Tibial nerve (tissue), 4 donors: ENCODE results near the gene ZKSCAN7. TPM values are rescaled to one million over a fixed set of nuclear protein-coding genes. Genes with fewer than 3 reads are reported as not detected.

ENCODE experiments used
- DNase-seq, 2 donors: peaks; one replicate each; pipeline ENCODE4 v3.0.0-alpha.2; 2019; ENCODE audit warnings: low spot score in 2 of 2
- H3K27ac ChIP-seq, 4 donors: fragments of 200-600 bp; sonication (generic) in 3 of 4; one replicate each; pipeline ENCODE4 v1.5.1; 2017 to 2019; ENCODE audit warnings: mild to moderate bottlenecking in 1 of 4
- H3K27me3 ChIP-seq, 2 donors: fragments of 200-600 bp; sonication (generic) in 1 of 2; one replicate each; pipeline versions ENCODE4 v1.5.1 to v1.6.0; 2017 to 2019
- H3K36me3 ChIP-seq, 3 donors: fragments of 200-600 bp; sonication (generic); one replicate each; pipeline ENCODE4 v1.5.1; 2018 to 2019
- H3K4me1 ChIP-seq, 4 donors: fragments of 200-600 bp; sonication (generic) in 3 of 4; one replicate each; pipeline ENCODE4 v1.5.1; 2017 to 2019
- H3K4me3 ChIP-seq, 4 donors: fragments of 200-600 bp; sonication (generic) in 3 of 4; one replicate each; pipeline ENCODE4 v1.5.1; 2017 to 2019; ENCODE audit warnings: mild to moderate bottlenecking in 1 of 4, moderate library complexity in 1 of 4
- H3K9me3 ChIP-seq, 4 donors: fragments of 200-600 bp; sonication (generic) in 3 of 4; one replicate each; pipeline ENCODE4 v1.5.1; 2017 to 2019
- CTCF ChIP-seq, 5 experiments: fragments of 200-600 bp in 3 of 5; fragments of 450-650 bp in 2 of 5; sonication (generic) in 3 of 5; IDR thresholded peaks; one replicate each; pipeline ENCODE4 v1.5.1; 2016 to 2019; ENCODE audit warnings: antibody characterized with exemption in 5 of 5, mild to moderate bottlenecking in 3 of 5, moderate library complexity in 2 of 5
- EP300 ChIP-seq, 2 donors: sonication (generic); formaldehyde crosslinking; IDR thresholded peaks; one replicate each; pipeline ENCODE4 v1.6.1; 2017; ENCODE audit warnings: antibody characterized with exemption in 2 of 2, mild to moderate bottlenecking in 1 of 2
- POLR2A ChIP-seq, 2 donors: fragments of 450-650 bp; IDR thresholded peaks; one replicate each; pipeline ENCODE4 v1.6.1; 2017; ENCODE audit warnings: antibody characterized with exemption in 2 of 2, mild to moderate bottlenecking in 2 of 2, moderate library complexity in 2 of 2
- WGBS, 2 donors: methylation state at CpG; one replicate each; pipeline ENCODE4 v1.1.5; 2018; 5-methylcytosine and 5-hydroxymethylcytosine counted together
- total RNA-seq, 4 donors: library from RNA; depleted of rRNA; stranded (reverse); fragments of >200 nt; gene quantifications; one replicate each; pipeline ENCODE4 v1.1.0, GENCODE V29; 2016

Gene ZKSCAN7
- total RNA-seq, result 10 to 100 TPM in 3 of 4 donors, 1 to 10 TPM in 1; 6.5 to 11.1 (median 10.3) TPM

- H3K4me3 ChIP-seq, result peak within 1 kb of the TSS; percentile 42 to 76 (median 70)
- peak within 1 kb of the TSS; percentile 53 to 82 (median 60) for H3K27ac ChIP-seq
- no peaks in the 10 kb centered on the region for H3K9me3 ChIP-seq
- TF ChIP-seq POLR2A (IDR thresholded peaks at IDR 0.05) (no peak), CTCF (IDR thresholded peaks at IDR 0.05) (peak in 1 of 5 experiments; percentile 12), EP300 (IDR thresholded peaks at IDR 0.05) (peak in 1 of 2 donors; percentile 35)
- peak in 1 of 2 donors; percentile 14 for DNase-seq
- peaks cover 0 to 18% (median 8%) of the 10 kb centered on the region in 4 donors for H3K4me1 ChIP-seq
- peaks cover 0 to 34% (median 0%) of the 10 kb centered on the region in 3 donors for H3K36me3 ChIP-seq
- 10 to 11% methylated on average over 34 to 46 of the region's 68 CpGs for WGBS, 2 donors
- peaks cover 0 to 24% of the 10 kb centered on the region in 2 donors for H3K27me3 ChIP-seq
Measured at GRCh38 chr3:44554626-44555592, at the start of gene ZKSCAN7. TSS of gene ZKSCAN7 (plus strand) at chr3:44555193. CDS start at chr3:44557048, 1,855 bp downstream.

- WGBS, 2 donors, result 90 to 92% methylated on average over 3 of the region's 3 CpGs
- peaks cover 0 to 51% (median 7%) of the 10 kb centered on the region in 4 donors for H3K9me3 ChIP-seq
Measured at GRCh38 chr3:44506556-44506955, 48.4 kb upstream of the ZKSCAN7 start.

GRCh38 chr3:44506961-44507360 is 48.0 kb upstream of the ZKSCAN7 start:
- DNase-seq, result no peak
- 87 to 91% methylated on average over 5 of the region's 5 CpGs for WGBS, 2 donors
- Histone ChIP-seq H3K36me3 (peaks cover 0 to 50% (median 0%) of the 10 kb centered on the region in 3 donors), H3K27me3 (no peaks in the 10 kb centered on the region), H3K4me1 (peaks cover 0 to 30% (median 6%) of the 10 kb centered on the region in 4 donors), H3K27ac (no peak overlapping the region), H3K9me3 (peaks cover 0 to 47% (median 7%) of the 10 kb centered on the region in 4 donors), H3K4me3 (no peak overlapping the region)
- TF ChIP-seq CTCF (IDR thresholded peaks at IDR 0.05) (no peak), POLR2A (IDR thresholded peaks at IDR 0.05) (no peak), EP300 (IDR thresholded peaks at IDR 0.05) (no peak)

More at GRCh38 chr3:44506556-44506955, 48.4 kb upstream of the ZKSCAN7 start:
- peaks cover 0 to 28% (median 6%) of the 10 kb centered on the region in 4 donors for H3K4me1 ChIP-seq
- H3K4me3 ChIP-seq, result no peak overlapping the region
- no peak for DNase-seq
- H3K27me3 ChIP-seq, result no peaks in the 10 kb centered on the region
- H3K27ac ChIP-seq, result no peak overlapping the region
- H3K36me3 ChIP-seq, result peaks cover 0 to 54% (median 3%) of the 10 kb centered on the region in 3 donors
- no peak for TF ChIP-seq EP300 (IDR thresholded peaks at IDR 0.05)

- Histone ChIP-seq H3K4me1 (peaks cover 0 to 30% (median 6%) of the 10 kb centered on the region in 4 donors), H3K9me3 (peaks cover 0 to 26% (median 4%) of the 10 kb centered on the region in 4 donors), H3K36me3 (peaks cover 0 to 33% (median 0%) of the 10 kb centered on the region in 3 donors), H3K27me3 (no peaks in the 10 kb centered on the region), H3K4me3 (peak overlapping the region; percentile 63 to 92 (median 78)), H3K27ac (peak overlapping the region in 3 of 4 donors; percentile 92 to 95 (median 92))
- 54 to 69% methylated on average over 2 of the region's 2 CpGs for WGBS, 2 donors
- no peak for DNase-seq
- TF ChIP-seq EP300 (IDR thresholded peaks at IDR 0.05) (no peak), POLR2A (IDR thresholded peaks at IDR 0.05) (no peak), CTCF (IDR thresholded peaks at IDR 0.05) (no peak)
Measured at GRCh38 chr3:44509393-44509921, 45.5 kb upstream of the ZKSCAN7 start.

GRCh38 chr3:44510000-44510368 is 45.0 kb upstream of the ZKSCAN7 start:
- H3K4me3 ChIP-seq, result peak overlapping the region; percentile 63 to 92 (median 78)
- TF ChIP-seq POLR2A (IDR thresholded peaks at IDR 0.05), result no peak
- H3K9me3 ChIP-seq, result peaks cover 0 to 24% (median 3%) of the 10 kb centered on the region in 4 donors
- H3K4me1 ChIP-seq, result peaks cover 0 to 30% (median 6%) of the 10 kb centered on the region in 4 donors
- H3K27ac ChIP-seq, result peak overlapping the region; percentile 69 to 95 (median 92)
- H3K27me3 ChIP-seq, result no peaks in the 10 kb centered on the region
- peaks cover 0 to 31% (median 0%) of the 10 kb centered on the region in 3 donors for H3K36me3 ChIP-seq
- no peak for DNase-seq
- WGBS, 2 donors, result 0% methylated on average over 6 of the region's 6 CpGs
